CD4-positive, alpha-beta T cell treated with Interleukin-1 beta for 1 hour (primary cell): Measurements from ENCODE around the gene C1orf226.
"Not testable (repeated sequence)": the region's sequence is repeated elsewhere in the genome, so short reads cannot be mapped to it uniquely, and the experiment has no call there.

Experiments used
- DNase-seq, 2 donors: peaks; one replicate each; pipeline ENCODE4 v3.0.0-alpha.2; 2020 to 2022

The C1orf226 gene

GRCh38 chr1:162381383-162381782 lies at the start of gene C1orf226:
Gene C1orf226, plus strand, starts transcription at chr1:162381728. Its CDS starts 174 bp downstream, at chr1:162381902.
- DNase-seq, result no peak

GRCh38 chr1:162333991-162334390 lies 47.5 kb upstream of the C1orf226 start:
- DNase-seq, result no peak

GRCh38 chr1:162335126-162335525 lies 46.4 kb upstream of the C1orf226 start:
- DNase-seq, result no peak

GRCh38 chr1:162336621-162337285 lies 44.8 kb upstream of the C1orf226 start:
- DNase-seq, result no peak

GRCh38 chr1:162342452-162342983 lies 39.0 kb upstream of the C1orf226 start:
- no peak for DNase-seq

- DNase-seq, result no peak
Observed at GRCh38 chr1:162343470-162343869, 38.1 kb upstream of the C1orf226 start.

GRCh38 chr1:162347281-162347680 lies 34.2 kb upstream of the C1orf226 start:
- DNase-seq, result no peak

GRCh38 chr1:162349635-162350330 lies 31.7 kb upstream of the C1orf226 start:
- no peak for DNase-seq

- no peak for DNase-seq
Observed at GRCh38 chr1:162351246-162351842, 30.2 kb upstream of the C1orf226 start.

GRCh38 chr1:162351874-162352273 lies 29.7 kb upstream of the C1orf226 start:
- DNase-seq, result not testable (repeated sequence)

- DNase-seq, result no peak
Observed at GRCh38 chr1:162353078-162353477, 28.4 kb upstream of the C1orf226 start.

- DNase-seq, result no peak
Observed at GRCh38 chr1:162353702-162354101, 27.8 kb upstream of the C1orf226 start.

- peak in 1 of 2 donors; percentile 17 for DNase-seq
Observed at GRCh38 chr1:162357681-162358266, 23.8 kb upstream of the C1orf226 start.

GRCh38 chr1:162358928-162359327 lies 22.6 kb upstream of the C1orf226 start:
- no peak for DNase-seq

- no peak for DNase-seq
Observed at GRCh38 chr1:162359523-162360236, 21.8 kb upstream of the C1orf226 start.

- no peak for DNase-seq
Observed at GRCh38 chr1:162360237-162360873, 21.2 kb upstream of the C1orf226 start.

- DNase-seq, result no peak
Observed at GRCh38 chr1:162360874-162361260, 20.7 kb upstream of the C1orf226 start.

- no peak for DNase-seq
Observed at GRCh38 chr1:162361349-162361748, 20.2 kb upstream of the C1orf226 start.

GRCh38 chr1:162363823-162364222 lies 17.7 kb upstream of the C1orf226 start:
- no peak for DNase-seq

GRCh38 chr1:162364498-162364897 lies 17.0 kb upstream of the C1orf226 start:
- DNase-seq, result no peak

- no peak for DNase-seq
Observed at GRCh38 chr1:162365284-162366020, 16.1 kb upstream of the C1orf226 start.

- DNase-seq, result no peak
Observed at GRCh38 chr1:162366149-162366548, 15.4 kb upstream of the C1orf226 start.
